Activated T-cell treated with anti-CD3 and anti-CD28 coated beads, Interleukin-2, amount 50 U/mL, for 1 hour (primary cell): ENCODE results near the gene ZNF165.

Source experiments
- DNase-seq: peaks from one replicate; pipeline ENCODE4 v3.0.0-alpha.2; 2020

The ZNF165 gene

DNA sequence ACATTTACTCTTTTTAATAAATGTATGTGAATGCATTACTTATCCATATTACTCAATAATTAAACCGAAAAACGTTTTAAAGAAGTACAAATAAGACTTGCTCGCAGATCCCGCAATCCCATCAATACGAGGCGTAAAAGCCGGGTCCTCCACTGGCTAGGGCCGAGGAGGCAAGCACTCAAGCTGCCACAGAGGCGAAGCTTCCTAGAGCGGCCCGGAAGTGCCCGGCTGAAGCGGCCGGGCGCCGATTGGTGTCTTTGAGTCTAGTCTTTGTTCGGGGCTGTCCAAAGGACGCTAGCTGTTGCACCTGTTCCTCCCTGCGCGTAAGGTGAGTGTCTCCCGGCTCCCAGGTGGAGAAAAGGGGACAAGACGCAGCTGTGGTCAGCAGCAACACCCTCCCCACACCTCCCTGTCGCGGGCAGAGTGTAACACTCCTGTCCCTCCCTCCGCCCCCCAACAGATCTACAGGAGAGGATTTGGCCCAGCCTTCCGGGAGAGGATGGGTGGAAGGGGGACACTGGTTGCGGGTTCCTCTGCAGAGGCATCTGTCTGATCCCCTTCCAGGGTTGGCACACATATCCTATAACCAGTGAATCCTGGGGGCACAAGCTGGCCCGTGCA, 44.1 kb downstream of the ZNF165 start, which contains the start of gene ZSCAN16:
Gene ZSCAN16 (plus strand): TSS at position 260 of the 621 bp plus-strand sequence. CDS start 835 bp downstream, outside the sequence.
- DNase-seq = peak; percentile 79

DNA sequence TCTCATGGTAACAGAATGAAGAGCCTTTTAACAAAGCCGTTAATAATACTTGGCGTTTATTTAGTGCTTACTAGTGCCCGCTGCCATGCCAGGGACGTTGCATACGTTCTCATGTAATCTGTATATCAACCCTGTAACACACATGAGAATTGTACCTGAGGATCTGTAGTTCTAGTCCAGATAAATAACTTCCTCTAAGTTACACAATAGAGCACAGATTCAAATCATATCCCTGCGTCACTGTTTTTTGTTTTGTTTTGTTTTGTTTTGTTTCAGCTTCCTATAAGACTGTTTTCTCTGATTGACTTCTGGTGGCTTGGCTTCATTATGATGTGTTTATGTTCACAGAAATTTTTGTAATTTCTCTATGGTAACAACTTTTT, 44.6 kb downstream of the ZNF165 start:
- DNase-seq = no peak

DNA sequence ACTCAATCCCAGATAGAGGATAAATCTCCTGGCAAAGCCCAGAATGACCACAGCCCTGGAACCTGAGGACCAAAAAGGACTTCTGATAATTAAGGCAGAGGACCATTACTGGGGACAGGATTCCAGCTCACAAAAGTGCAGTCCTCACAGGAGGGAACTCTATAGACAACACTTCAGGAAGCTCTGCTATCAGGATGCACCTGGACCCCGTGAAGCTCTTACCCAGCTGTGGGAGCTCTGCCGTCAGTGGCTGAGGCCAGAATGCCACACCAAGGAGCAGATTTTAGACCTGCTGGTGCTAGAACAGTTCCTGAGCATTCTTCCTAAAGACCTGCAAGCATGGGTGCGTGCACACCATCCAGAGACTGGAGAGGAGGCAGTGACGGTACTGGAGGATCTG, 45.0 kb downstream of the ZNF165 start:
- no peak for DNase-seq

DNA sequence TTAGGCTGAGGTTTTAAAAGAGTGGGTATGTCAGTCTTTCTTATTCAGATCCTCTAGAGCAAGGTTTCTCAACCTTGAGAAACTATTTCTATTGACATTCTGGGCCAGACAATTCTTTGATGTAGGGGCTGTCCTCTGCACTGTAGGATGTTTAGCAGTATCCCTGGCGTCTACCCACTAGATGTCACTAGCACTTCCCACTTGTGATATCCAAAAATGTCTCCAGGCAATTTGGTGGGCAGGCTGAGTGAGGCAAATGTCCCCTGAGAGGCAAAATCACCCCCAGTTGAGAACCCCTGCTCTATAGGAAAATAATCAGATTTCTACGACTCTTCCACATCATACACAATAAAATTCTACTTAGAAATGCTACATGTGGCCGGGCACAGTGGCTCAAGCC, 53.6 kb downstream of the ZNF165 start:
- no peak for DNase-seq

DNA sequence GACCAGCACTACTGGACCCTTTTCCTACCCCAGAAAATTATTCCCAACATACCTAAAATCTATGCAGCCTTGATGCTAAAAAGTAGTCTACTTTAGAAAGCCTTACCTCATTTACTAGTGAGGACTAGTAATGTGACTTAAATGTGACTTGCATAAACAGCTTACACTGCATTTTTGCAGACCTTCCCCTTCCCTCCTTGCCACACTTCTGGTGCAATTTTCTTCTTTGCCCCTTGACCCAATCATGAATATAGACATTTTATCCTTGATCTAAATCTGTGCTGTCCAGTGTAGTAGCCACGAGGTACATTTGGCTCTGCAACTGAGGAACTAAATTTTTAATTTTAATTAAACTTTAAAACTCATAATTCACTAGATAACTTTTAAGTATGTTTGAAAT, 54.3 kb downstream of the ZNF165 start:
- DNase-seq = no peak

DNA sequence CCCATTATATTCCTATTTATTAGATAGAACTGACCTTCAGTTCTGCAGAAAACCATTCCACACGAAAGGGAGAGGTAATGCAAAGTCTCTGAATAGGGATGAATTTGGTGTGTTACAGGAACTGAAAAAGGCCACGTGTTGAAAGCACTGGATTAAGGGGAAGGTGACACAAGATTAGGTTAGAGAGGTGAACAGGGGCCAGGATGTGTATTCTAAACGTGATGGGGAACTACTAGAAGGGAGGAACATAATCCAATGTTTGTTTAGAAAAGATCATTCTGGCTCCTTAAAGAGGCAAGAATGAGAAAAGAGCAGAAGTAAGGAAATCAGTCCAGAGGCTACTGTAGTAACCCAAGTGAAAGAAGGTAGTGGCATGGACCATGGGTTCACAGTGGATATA, 55.0 kb downstream of the ZNF165 start:
- DNase-seq = no peak

DNA sequence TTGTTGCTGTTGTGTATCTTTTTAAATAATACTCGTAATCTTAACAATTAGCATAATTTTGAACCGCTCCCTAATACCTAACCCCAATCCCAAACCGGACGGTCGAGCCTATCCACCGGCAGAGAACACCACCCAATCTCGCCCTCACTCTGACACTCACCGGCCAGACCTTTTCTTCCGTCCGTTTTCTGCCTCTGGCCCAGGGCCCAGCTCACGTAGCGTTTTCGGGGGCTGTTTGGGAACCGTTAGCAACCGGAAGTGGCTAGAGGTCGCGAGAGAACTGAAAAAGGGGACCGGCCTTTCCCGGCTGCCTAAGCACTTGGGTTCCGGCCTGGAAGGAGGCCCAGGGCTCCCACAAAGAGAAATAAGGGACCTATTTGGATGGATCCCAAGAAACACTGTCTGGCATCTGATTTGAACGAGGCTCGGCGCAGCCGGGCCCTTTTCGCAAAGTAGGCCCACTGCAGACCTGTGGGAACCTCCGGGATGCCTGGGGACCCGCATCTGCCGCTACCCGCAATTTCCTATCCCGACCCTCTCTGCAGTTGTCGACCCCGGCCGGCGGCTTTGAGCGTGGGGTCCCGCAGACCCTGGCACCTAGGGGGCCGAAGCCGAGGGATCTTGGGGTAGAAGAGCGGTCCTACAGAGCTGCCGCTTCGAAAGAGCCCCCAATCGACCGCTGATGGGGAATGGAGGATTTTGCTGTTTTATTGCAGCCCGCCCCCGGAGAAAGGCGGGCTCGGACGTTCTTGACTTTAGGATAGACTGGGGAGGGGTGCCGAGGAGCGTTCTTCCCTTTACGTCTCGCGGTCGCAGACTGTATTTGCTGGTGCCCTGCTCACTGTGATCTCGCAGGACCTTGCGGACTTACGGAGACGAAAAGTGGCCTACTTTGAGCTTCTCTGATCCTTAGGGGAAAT, 56.5 kb downstream of the ZNF165 start:
- DNase-seq = peak; percentile 79

DNA sequence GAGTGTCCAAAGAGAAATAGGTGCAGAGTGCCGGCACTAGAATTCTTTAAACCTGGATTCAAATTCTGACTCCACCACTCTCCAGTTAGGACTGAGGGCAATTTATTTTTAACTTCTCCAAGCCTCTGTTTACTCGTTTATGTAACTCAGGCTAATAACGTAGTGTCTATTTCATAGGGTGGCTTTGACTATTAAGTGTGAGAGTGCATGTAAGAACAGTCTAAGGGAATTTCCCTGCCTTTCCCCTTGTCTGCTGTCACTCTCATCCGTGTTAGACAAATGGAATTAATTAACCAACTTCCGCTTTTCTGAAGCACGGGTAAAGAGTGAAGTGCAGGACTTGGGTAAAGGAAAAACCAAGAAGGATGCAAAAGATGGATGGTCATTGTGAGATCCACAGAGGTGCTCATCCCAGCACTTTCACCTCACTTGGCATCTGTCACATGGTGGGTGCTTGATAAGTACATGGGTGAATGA, 57.2 kb downstream of the ZNF165 start:
- DNase-seq = peak; percentile 49
